ENCODE measurements around the gene HELZ2.
A peak's percentile ranks its signal among the peaks of the same experiment; 100 is the strongest.
"Not testable (repeated sequence)": the region's sequence is repeated elsewhere in the genome, so short reads cannot be mapped to it uniquely, and the experiment has no call there.

HELZ2 gene

DNA sequence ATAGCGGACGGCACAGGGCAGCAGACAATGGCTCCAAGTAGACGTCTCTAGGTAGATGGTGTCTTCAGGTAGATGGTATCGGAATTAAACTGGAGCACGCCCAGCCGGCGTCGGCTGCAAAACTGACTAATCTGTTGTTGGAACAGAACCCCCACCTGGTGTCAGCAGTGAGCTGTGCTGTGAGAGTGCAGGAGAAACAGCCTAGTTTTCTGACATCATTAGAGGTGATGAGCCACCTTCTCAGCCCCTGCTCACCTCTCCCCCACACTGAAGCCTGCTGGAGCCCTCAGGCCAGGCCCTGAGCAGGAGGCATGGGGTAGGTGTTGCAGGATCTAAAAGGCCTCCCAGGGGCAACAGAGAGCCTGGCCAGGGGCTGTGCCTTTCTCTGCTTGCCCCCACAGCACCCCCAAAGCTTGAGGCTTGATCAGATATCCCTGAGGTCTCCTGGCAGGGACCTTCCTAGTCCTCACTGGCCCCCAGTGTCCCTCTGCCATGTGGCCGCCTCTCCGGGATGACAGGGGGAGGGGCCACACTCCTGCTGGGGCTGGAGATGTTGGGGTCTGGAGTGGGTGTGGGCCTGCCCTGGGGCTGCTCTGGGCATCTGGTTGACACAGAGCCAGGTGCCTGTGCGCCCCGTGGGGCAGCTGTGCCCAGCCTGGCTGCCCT, 6.9 kb upstream of the HELZ2 start:
- peak; percentile 58 for DNase-seq (ENCODE audit: low spot score)
- FAIRE-seq = no peak

DNA sequence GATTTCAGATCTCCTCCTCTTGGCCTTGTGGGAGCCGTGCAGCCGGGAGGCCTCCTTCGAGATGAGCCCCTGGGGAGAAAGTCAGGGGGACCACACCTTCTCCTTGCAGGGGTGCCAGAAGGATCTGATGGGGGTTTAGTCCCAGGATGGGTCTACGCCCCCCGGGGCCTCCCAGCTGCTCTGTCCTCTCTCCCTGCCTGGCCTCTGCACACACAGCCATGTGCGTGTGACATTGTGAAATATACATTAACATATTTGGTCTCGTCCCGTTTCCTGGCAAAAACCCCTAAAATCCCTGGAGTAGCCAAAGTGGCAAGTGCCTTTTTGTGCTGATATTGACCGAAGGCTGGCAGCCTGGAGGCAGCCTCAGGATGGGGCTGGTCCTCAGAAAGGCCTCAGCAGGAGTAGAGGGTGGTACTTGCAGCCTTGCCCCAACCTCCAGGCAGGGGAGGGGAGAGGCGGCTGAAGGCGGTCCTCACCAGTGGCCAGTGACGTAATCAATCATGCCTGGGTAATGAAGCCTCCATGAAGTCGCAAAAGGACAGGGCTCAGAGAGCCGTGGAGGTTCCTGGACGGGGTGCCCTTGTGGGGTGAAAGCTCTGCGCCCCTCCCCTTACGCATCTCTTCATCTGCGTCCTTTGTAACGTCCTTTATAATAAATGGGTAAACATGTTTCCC, 5.1 kb upstream of the HELZ2 start:
- no peak for DNase-seq (ENCODE audit: low spot score)
- FAIRE-seq = no peak

DNA sequence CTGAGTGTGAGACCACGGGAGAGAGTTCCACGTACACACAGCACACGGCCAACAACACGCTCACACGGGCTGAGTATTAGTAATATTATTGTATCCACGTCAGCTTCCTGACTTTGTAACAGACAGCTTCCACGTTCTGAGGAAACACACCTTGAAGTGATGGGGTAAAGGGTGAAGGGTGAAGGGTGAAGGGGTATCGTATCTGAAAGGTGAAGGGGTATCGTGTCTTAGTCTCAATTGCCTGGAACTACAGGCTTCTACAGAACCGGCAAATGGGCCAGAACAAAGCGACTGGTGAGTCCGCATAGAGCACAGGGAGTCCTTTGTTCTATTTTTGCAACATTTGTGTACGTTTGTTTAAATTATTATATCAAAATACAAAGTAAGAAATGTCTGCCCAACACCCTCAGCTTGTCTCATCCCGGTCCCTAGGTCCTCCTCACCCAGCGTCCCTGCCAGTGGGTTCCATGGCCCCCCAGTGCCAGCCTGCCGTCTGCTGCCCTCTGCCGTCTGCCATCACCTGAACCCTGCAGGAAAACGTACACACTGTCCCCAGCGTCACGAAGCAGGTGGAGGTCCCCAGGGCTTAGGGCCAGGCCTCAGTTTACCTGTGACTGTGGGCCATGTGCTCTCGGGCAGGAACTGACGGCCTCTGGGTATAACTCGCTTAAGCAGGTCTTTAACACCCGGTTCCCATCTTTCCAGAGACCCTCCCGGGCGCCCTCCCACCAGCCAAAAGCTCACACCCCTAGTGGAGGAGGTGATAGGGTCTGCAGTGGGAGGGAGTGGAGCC, 4.4 kb upstream of the HELZ2 start:
- DNase-seq (ENCODE audit: low spot score) = no peak
- FAIRE-seq = no peak

DNA sequence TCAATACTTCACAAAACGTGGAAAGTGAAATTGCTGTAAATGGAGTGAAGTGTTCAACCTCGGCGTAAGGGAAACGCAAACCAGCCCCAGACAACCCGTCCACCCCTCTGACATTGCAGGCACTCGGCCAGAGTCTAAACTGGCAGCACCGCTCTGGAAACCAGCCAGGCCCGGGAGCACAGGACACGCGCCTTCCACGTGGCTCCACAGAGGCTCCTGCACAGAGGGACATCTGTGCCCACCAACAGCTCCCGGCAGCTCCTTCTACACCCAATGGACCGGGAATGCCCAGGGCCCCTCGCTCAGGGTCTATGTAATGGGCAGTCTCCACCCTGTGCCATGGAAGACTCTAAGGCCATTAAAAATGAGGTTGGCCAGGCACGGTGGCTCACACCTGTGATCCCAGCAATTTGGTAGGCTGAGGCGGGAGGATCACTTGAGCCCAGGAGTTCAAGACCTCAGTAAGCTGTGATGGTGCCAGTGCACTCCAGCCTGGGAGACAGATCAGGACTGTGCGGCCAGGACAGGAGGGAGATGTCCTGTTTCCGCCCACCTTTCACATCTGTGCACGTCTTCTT, 3.4 kb upstream of the HELZ2 start:
- DNase-seq (ENCODE audit: low spot score) (no peak), FAIRE-seq (no peak)

DNA sequence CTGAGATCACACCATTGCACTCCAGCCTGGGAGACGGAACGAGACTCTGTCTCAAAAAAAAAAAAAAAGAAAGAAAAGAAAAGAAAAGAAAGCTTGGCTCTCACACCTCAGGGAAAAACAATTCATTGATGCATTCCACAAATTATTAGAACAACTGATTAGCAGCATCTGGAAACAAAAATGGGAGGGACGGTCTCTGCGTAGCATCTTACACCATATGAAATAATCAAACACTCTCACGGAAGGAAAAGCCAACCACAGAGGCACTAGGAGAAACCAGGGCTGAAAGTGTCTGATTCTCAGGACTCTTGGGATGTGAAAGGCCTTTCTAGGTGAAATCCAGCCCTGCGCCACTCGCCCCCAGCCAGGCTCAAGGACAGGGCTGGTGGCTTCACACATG, 2.3 kb upstream of the HELZ2 start:
- DNase-seq (ENCODE audit: low spot score) (no peak), FAIRE-seq (no peak)

DNA sequence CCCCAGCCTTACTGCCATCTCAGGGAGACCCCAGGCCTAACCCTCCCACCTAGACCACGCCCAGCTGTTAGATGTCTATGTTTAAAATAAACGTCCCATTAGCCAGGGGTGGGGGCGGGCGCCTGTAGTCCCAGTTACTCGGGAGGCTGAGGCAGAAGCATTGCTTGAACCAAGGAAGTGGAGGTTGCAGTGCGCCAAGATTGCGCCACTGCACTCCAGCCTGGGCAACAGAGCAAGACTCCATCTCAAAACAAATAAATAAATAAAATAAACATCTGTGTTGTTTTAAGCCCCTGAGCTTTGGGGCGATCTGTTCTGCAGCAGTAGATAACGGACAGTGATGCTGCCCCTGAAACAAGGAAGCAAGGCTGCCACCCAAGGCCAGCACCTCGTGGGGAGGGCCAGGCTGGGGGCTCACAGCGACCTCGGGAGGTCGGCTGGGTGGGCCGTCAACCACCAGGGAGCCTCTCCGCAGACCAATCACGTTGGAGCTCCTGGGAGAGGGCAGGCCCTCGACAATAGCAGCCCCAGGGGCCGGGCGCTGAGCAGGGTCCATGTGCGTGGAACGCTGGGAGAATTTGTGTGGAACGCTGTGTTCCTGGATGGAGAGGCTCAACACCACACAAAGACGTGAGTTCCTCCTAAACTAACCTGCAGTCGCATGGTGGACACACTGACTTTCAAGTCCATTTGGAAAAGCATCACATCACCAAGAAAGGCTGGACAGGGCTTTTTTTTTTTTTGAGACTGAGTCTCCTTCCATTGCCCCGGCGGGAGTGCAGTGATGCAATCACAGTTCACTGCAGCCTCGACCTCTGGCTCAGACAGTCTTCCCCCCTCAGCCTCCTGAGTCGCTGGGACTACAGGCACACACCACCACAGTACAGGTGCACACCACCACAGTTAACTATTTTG, 1.0 kb upstream of the HELZ2 start:
- no peak for DNase-seq (ENCODE audit: low spot score)
- no peak for FAIRE-seq

DNA sequence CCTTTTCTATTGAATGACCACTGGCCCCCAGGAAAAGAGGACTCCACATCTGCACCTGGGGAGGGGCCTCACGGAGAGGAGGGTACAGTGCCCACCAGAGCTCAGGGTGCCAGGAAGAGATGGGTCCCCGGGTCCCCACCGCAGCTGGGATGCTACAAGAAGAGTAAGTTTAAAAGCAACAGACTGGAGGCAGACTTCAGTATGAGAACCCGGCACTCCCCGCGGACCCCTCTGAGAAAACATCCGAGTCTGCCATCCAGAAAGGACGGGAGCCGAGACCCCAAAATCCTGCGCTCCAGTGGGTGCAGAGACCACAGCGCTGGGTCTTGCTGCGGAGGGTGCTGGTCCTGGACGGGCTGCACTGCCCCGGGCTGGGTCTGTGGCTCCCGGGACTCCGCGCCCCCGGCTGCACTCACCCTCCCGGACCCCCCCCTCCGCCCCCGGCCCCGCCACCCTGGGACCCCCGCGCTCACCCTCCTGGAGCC, 350 bp downstream of the HELZ2 start:
- peak; percentile 55 for DNase-seq (ENCODE audit: low spot score)
- no peak for FAIRE-seq

DNA sequence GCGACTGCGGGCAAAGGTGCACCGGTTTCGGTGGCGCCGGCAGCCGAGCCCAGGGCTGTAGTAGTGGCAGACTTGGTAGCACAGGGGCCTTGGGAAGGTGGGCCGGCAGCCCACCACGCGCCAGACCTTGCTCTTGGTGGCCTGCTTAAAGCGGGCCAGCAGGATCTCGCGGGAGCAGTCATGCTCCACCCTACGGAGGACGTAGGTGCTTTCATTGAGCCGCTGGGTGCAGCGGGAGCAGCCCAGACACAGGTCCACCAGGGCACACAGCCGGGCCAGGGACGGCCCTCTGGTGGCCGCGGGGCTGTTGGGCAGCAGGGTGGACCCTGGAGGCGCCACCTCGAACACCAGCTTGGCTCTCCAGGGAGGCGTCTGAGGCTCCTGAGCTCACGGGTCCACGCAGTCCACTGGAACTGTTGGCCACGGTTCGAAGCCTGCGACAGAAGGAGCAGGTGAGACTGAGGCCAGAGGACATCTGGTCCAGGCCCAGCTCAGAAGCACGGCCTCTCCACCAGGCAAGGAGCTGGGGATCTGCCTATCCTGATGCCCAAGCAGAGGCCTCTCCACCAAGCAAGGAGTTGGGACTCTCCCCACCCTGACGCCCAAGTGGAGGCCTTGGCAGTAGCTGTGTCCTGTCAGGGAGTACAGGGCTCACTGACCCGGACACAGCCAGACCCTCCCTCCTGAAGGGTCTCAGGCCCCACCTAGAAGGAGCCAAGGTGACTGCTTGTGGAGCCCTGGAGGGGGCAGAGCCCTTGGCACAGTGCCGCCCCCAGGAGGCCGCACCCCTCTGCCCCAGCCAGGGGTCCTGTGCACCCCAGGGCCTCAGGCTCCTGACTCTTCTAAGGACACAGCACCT, 1.0 kb downstream of the HELZ2 start:
- FAIRE-seq (no peak), DNase-seq (ENCODE audit: low spot score) (peak; percentile 51)

DNA sequence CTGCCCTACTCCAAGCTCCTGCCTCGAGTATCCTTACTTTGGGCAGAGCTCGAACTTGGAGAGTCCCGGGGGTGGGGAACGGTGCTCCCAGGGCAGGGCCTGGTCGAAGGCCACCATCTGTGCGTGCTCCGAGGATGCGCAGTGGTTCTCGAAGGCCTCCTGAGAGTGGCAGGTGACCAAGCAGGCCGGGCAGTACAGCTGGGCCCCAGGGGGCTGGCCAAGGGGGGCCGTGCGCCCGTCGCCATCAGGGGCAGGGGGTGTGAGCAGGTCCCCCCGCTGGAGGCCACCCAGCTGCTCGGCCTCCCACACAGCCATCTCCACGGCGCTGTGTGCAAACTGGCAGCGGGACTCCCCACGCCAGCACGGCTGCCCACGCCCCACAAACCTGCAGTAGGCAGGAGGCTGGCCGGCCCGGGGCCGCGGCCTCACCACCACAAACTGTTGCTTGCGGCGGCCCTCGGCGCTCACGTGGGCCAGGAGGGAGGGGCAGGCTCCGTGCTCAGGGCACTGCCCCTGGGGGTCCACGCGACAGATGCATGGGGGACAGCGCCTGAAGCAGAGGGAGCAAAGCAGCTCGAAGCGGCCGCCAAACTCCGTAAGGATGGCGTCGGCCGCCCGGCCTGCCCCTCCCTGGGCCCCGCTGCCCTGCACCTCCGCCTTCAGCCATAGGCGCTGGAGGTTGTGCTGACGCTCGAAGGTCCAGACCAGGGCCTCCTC, 1.8 kb downstream of the HELZ2 start:
- no peak for FAIRE-seq

DNA sequence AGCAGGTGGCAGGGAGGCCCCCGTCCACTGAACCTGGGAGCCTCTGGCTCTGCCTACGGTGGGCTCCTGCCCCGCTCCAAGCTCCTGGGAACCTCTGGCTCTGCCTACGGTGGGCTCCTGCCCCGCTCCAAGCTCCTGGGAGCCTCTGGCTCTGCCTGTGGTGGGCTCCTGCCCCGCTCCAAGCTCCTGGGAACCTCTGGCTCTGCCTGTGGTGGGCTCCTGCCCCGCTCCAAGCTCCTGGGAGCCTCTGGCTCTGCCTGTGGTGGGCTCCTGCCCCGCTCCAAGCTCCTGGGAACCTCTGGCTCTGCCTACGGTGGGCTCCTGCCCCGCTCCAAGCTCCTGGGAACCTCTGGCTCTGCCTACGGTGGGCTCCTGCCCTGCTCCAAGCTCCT, 3.0 kb downstream of the HELZ2 start:
- FAIRE-seq = not testable (repeated sequence)

More for the DNA sequence above, 1.8 kb downstream of the HELZ2 start:
- DNase-seq (ENCODE audit: low spot score) = no peak

DNA sequence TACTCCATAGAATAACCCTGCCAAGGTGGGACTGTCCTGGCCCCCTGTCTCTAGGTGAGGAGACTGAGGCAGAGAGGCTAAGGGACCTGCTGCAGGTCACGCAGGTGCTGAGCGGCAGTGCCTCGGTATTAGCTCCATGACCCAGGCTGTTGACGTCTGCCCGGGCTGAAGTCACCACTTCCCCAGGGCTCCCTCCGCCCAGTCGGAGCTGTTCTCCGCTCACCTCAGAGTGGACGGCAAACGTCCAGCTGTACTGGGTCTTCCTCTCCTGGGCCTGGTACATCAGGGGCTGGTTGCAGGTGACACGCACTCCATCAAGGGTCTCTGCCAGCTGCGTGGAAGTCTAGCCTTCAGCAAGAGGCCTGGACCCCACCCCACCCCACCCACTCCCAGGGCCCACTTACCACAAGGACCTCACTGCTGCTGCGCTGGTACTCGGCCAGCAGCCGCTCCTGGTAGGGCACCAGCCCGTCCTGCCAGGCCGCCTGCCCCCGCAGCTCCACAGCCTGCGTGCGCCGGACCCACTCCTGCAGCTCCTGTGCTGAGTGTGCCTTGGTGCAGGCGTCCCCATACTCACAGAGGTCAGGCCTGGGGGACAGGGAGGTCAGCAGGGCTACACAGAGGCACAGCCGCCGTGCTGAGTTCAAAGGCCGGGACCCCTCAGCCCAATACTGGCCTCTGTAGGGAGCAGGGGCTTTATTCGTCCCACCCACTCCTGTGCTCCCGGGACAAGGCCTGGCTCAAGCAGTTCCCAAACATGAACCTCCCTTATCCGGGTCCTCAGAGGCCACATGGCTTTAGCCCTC, 3.6 kb downstream of the HELZ2 start:
- DNase-seq (ENCODE audit: low spot score) = no peak
- no peak for FAIRE-seq

More for the DNA sequence above, 3.0 kb downstream of the HELZ2 start:
- DNase-seq (ENCODE audit: low spot score) = not testable (repeated sequence)

DNA sequence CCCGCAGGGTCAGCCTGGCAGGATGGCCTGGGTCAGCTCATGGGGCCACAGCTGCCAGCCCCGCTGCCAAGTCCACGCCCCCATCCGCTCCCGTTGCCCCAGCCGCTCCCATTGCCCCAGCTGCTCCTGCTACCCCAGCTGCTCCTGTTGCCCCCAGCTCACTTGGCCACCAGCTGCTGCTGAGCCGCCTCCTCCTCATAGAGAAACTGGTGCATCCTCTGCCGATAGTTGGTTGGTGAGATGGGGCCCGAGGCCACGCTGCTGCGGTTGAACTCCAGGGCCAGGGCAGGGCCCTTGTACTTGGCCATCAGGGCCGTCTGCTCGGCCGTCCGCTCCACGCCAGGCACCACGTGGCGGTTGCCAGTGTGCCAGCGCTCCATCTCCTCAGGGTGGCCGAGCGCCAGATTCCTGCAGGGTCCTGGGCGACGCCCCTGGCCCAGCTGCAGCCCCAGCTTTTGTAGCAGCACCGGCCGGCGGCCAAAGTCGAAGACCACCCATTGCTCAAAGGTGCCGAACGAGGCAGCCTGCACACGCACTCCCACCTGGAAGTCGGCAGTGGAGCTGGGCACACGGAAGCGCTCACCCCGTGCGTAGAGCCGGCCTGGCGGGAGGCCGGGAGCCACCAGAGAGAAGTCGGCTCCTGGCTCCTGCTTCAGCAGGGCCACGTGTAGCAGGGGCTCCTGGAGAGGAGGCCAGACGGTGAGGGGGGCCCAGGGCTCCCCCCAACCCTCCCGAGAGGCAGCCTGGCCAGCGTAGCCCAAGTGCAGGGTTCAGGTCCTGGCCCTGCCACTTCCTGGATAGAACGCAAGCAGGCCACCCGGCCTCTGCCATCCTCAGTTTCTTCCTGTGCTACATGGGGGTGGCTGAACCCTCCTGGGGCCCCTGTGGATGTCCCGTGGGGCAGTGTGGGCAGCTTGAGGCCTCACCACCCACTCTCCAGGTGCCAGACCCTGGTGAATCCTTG, 4.8 kb downstream of the HELZ2 start:
- no peak for DNase-seq (ENCODE audit: low spot score)
- FAIRE-seq = no peak

DNA sequence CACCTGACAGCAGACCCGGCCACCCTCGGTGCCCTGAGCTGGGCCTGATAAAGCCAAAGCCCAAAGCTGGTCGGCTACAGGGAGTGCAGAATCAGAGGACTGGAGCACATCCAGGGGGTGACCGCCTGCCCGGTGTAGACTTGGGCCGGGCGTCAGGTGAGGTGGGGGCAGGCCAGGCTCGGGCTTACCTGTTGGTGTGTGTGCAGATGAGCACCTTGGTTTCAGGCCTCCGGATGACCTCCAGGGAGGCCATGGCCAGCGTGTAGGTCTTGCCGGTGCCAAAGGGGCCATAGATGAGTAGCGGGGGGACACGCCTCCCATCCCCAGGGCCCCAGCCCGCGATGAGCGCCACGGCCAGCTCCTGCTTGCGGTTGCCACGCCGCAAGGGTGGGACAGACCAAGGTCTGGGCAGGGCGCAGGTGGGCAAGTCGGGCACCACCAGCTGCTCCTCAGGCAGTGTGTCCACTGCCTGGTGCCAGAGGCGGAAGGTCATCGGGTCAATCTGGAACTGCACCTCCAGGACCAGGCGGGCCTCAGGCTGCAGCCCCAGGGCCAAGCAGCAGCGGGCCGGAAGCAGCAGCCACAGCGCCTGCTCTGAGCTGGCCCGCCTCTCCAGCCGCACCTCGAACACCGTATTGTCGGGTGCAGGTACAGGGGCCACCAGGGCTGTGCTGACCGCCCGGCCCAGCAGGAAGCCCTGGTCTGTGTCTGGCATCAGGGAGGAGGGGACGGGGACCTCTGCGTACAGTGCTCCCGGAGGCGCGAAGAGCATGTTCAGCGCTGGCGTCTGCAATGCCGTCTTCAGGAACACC, 5.7 kb downstream of the HELZ2 start:
- no peak for FAIRE-seq
- DNase-seq (ENCODE audit: low spot score) = no peak

DNA sequence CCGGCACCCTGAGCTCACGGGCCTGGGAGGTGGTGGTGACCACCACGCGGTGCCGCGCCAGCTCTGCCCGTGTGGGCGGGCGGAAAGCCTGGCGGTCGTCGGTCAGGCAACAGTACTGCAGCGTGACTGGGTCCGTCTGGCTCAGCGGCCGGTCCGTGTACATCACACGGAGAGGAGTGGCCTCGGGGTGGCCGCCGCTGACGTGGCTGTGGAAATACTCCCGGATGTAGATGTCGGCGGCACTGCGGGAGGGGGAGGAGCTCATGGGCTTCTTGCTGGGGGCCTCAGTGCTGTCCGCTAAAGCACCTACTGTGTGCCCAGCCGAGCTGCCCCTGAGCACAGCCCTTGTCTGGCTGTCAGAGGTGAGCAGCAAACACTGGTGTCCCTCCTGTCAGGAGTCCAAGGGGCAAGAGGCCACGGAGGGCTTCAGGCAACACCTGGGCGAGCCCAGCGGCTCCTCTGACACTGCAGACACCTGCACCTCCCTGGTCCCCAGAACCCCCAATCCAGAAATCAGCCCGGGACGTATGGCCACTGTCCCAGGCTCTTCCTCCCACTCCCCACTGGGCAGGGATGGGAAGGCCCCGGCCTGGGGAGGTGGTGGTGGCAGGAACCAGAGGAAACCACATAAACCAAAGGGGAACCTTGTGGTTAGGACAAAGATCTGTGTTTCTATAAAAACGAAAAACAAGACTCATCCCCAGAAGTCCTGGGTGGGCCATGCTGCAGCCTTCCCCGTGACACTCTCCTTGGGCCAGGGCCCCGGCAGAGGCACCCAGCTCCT, 6.5 kb downstream of the HELZ2 start:
- FAIRE-seq = peak; percentile 27
- DNase-seq (ENCODE audit: low spot score) = no peak

DNA sequence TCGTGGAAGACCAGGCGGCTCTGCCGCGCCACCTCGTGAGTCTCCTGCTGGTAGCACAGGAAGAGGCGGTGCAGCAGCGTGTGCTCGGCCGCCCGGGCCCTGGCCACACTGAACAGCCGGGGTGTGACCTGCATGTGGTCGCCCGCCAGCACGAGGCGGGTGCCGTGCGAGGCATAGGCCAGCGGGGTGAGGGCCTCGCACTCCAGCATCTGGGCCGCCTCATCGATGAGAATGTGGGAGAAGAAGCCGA, 7.0 kb downstream of the HELZ2 start:
- no peak for FAIRE-seq
- no peak for DNase-seq (ENCODE audit: low spot score)

Measured in urothelium cell line (cell line).